Left lung (tissue), 10 donors: ENCODE measurements around the gene IGLL1. TPM values are rescaled to one million over a fixed set of nuclear protein-coding genes. Genes with fewer than 3 reads are reported as not detected.
A peak's percentile ranks its signal among the peaks of the same experiment; 100 is the strongest.
"Not testable (repeated sequence)": the region's sequence is repeated elsewhere in the genome, so short reads cannot be mapped to it uniquely, and the experiment has no call there.

Source experiments
- ATAC-seq: fragments of 200-7000 bp; cut with Tn5 transposase; one replicate; pipeline ENCODE4 v1.9.1; 2020; ENCODE audit warnings: moderate library complexity
- DNase-seq, 4 donors: peaks; one replicate each; pipeline ENCODE4 v3.0.0-alpha.2; 2013 to 2020
- H3K27ac ChIP-seq, 2 donors: fragments of 200-600 bp; sonication (generic) in 1 of 2; one replicate each; pipeline versions ENCODE4 v1.5.0 to v1.8.0; 2020 to 2021
- H3K27me3 ChIP-seq, 2 donors: fragments of 200-600 bp; sonication (generic) in 1 of 2; one replicate each; pipeline versions ENCODE4 v1.5.0 to v1.8.0; 2020 to 2021
- H3K36me3 ChIP-seq, 2 donors: fragments of 200-600 bp; sonication (generic) in 1 of 2; one replicate each; pipeline versions ENCODE4 v1.5.0 to v1.8.0; 2020 to 2021
- H3K4me1 ChIP-seq, 2 donors: fragments of 200-600 bp; one replicate each; pipeline ENCODE4 v1.8.0; 2021
- H3K4me3 ChIP-seq, 2 donors: fragments of 200-600 bp; sonication (generic) in 1 of 2; one replicate each; pipeline versions ENCODE4 v1.5.0 to v1.8.0; 2020 to 2021; ENCODE audit warnings: mild to moderate bottlenecking in 1 of 2
- H3K9me3 ChIP-seq, 2 donors: fragments of 200-600 bp; sonication (generic) in 1 of 2; one replicate each; pipeline versions ENCODE4 v1.5.0 to v1.8.0; 2020 to 2021
- intact Hi-C, 2 donors: fragments of 100-400 bp; cut with DNase I; formaldehyde crosslinking; loops; one replicate each; pipeline versions ENCODE4 v1.11.2 to v1.14.2; 2022
- polyA plus RNA-seq, 6 donors: library from polyadenylated mRNA; unstranded; fragments of 120-200 nt; gene quantifications; one replicate each; pipeline ENCODE4 v1.2.1, GENCODE V29; 2013; ENCODE audit not compliant: insufficient read length in 6 of 6
- total RNA-seq, 2 donors: library from RNA; stranded (reverse); fragmentation: NEBNext Ultra II Directional; extraction: Animal tissue kit (Norgen Biotek cat#: 25700); gene quantifications; one replicate each; pipeline ENCODE4 v1.2.1, GENCODE V29; 2021
- TF ChIP-seq, protein P1 (sequence below), 2 donors: fragments of 200-600 bp; sonication (generic) in 1 of 2; IDR thresholded peaks; one replicate each; pipeline versions ENCODE4 v1.5.0 to v1.8.0; 2021; ENCODE audit warnings: antibody characterized with exemption in 2 of 2
- donor health status: DM: no; HTN: yes; CAD: no.
- donor health status: DM: no; HTN: no; CAD: no.

Gene IGLL1
- total and polyA plus RNA-seq, 8 donors: 0.39 to 1.6 (median 0.55) TPM; not detected in 2

DNA sequence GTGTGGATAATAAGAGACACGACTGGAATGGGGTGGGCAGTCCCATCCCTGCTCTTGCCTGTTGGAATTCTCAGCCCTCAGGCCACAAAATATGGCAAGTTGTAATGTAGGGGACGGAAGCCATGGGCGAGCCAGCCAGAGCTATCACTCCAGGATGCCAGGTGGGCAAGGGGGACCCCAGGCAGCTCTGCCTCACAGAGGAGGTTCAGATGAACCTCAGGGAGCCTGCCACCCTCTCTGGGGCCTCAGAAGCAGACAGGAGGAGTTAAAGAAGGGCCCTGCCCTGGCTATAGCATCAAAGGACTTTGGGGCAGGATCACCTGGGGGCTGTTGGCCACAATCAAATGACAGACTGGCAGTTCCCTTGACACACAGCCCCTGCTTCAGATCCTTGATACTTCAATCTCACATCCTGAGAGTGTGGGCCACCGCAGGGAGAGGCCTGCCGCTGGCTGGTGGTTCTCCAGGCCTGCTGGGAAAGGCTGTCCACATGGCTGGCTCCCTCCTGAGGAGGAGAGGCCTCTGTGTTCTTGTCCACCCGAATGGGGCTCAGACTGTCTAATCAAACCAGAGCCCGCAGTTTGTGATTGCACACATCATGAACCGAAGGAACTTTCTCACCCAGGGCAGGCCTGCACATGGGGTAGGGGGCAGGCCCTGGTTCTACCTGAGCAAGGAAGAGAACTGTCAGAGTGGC is 31.4 kb downstream of the IGLL1 start:
- Histone ChIP-seq H3K9me3 (peaks cover 0 to 14% of the 10 kb centered on the region in 2 donors), H3K27ac (no peak overlapping the region), H3K27me3 (peaks cover 0 to 2% of the 10 kb centered on the region in 2 donors), H3K36me3 (no peaks in the 10 kb centered on the region), H3K4me3 (no peak overlapping the region), H3K4me1 (no peaks in the 10 kb centered on the region)
- DNase-seq: peak in 1 of 4 donors; percentile 23
- intact Hi-C loops: loop anchor here in 1 of 2 donors (10.0 kb wide), 1 partner anchor 296 kb away; no protein-coding TSS in a partner anchor
- TF ChIP-seq, protein P1, sequence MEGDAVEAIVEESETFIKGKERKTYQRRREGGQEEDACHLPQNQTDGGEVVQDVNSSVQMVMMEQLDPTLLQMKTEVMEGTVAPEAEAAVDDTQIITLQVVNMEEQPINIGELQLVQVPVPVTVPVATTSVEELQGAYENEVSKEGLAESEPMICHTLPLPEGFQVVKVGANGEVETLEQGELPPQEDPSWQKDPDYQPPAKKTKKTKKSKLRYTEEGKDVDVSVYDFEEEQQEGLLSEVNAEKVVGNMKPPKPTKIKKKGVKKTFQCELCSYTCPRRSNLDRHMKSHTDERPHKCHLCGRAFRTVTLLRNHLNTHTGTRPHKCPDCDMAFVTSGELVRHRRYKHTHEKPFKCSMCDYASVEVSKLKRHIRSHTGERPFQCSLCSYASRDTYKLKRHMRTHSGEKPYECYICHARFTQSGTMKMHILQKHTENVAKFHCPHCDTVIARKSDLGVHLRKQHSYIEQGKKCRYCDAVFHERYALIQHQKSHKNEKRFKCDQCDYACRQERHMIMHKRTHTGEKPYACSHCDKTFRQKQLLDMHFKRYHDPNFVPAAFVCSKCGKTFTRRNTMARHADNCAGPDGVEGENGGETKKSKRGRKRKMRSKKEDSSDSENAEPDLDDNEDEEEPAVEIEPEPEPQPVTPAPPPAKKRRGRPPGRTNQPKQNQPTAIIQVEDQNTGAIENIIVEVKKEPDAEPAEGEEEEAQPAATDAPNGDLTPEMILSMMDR (IDR thresholded peaks at IDR 0.05): no peak
- no peak for ATAC-seq

DNA sequence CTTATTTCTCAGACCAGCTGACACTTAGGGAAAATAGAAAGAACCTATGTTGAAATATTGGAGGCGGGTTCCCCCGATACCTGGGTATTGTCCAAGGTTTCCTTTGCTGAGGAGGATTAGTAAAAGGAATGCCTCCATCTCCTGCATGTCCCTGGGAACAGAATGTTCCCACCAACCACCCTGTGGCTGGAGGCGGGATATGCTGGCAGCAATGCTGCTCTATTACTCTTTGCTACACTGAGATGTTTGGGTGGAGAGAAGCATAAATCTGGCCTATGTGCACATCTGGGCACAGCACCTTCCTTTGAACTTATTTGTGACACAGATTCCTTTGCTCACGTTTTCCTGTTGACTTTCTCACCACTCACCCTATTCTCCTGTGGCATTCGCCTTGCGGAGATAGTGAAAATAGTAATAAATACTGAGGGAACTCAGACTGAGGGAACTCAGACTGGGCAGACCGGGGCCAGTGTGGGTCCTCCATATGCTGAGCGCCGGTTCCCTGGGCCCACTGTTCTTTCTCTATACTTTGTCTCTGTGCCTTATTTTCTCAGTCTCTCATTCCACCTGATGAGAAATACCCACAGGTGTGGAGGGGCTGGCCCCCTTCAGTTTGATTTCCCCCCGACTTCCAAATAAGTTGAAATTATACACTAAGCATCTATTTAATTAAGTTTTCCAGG is 32.1 kb downstream of the IGLL1 start:
- intact Hi-C loops: loop anchor here in 1 of 2 donors (10.0 kb wide), 1 partner anchor 297 kb away; no protein-coding TSS in a partner anchor
- Histone ChIP-seq H3K27me3 (no peaks in the 10 kb centered on the region), H3K4me3 (no peak overlapping the region), H3K36me3 (no peaks in the 10 kb centered on the region), H3K27ac (no peak overlapping the region), H3K4me1 (no peaks in the 10 kb centered on the region), H3K9me3 (peaks cover 0 to 14% of the 10 kb centered on the region in 2 donors)
- TF ChIP-seq, protein P1 (IDR thresholded peaks at IDR 0.05): no peak
- DNase-seq (no peak), ATAC-seq (no peak)

DNA sequence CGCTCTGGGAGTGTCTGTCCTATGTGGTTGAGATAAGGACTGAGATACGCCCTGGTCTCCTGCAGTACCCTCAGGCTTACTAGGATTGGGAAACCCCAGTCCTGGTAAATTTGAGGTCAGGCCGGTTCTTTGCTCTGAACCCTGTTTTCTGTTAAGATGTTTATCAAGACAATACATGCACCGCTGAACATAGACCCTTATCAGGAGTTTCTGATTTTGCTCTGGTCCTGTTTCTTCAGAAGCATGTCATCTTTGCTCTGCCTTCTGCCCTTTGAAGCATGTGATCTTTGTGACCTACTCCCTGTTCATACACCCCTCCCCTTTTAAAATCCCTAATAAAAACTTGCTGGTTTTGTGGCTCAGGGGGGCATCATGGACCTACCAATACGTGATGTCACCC is 32.7 kb downstream of the IGLL1 start:
- DNase-seq, H3K4me1 ChIP-seq, ATAC-seq, H3K27me3 ChIP-seq, H3K36me3 ChIP-seq, H3K27ac ChIP-seq, H3K4me3 ChIP-seq: not testable (repeated sequence)
- intact Hi-C loops: loop anchor here in 1 of 2 donors (10.0 kb wide), 1 partner anchor 297 kb away; no protein-coding TSS in a partner anchor
- H3K9me3 ChIP-seq: peaks cover 0 to 14% of the 10 kb centered on the region in 2 donors

DNA sequence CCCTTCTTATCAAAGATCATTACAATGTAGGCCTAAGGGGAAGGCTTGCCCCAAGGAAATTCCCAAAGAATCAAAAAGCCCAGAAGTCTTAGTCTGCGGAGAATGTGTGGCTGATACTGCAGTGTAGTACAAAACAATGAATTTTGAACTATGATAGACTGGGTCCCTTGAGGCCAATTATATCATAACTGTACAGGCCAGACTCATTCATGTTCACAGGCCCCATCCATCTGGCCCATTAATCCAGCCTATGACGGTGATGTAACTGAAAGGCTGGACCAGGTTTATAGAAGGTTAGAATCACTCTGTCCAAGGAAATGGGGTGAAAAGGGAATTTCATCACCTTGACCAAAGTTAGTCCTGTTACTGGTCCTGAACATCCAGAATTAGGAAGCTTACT is 35.2 kb downstream of the IGLL1 start:
- ATAC-seq (no peak), DNase-seq (no peak)
- peaks cover 0 to 14% of the 10 kb centered on the region in 2 donors for H3K9me3 ChIP-seq
- H3K36me3 ChIP-seq: no peaks in the 10 kb centered on the region
- no peaks in the 10 kb centered on the region for H3K4me1 ChIP-seq
- TF ChIP-seq, protein P1 (IDR thresholded peaks at IDR 0.05): no peak
- intact Hi-C loops: loop anchor here in 1 of 2 donors (10.0 kb wide), 1 partner anchor 300 kb away; no protein-coding TSS in a partner anchor
- H3K4me3 ChIP-seq: no peak overlapping the region
- H3K27me3 ChIP-seq: no peaks in the 10 kb centered on the region
- H3K27ac ChIP-seq: no peak overlapping the region

DNA sequence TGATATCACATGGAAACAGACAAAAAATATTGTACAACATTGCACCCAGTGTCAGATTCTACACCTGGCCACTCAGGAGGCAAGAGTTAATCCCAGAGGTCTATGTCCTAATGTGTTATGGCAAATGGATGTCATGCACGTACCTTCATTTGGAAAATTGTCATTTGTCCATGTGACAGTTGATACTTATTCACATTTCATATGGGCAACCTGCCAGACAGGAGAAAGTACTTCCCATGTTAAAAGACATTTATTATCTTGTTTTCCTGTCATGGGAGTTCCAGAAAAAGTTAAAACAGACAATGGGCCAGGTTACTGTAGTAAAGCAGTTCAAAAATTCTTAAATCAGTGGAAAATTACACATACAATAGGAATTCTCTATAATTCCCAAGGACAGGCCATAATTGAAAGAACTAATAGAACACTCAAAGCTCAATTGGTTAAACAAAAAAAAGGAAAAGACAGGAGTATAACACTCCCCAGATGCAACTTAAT is 36.5 kb downstream of the IGLL1 start:
- intact Hi-C loops: loop anchor here in 1 of 2 donors (10.0 kb wide), 1 partner anchor 301 kb away; no protein-coding TSS in a partner anchor
- not testable (repeated sequence) for DNase-seq, H3K27me3 ChIP-seq, H3K36me3 ChIP-seq, H3K4me1 ChIP-seq, ATAC-seq, H3K4me3 ChIP-seq, H3K27ac ChIP-seq
- peaks cover 0 to 14% of the 10 kb centered on the region in 2 donors for H3K9me3 ChIP-seq

DNA sequence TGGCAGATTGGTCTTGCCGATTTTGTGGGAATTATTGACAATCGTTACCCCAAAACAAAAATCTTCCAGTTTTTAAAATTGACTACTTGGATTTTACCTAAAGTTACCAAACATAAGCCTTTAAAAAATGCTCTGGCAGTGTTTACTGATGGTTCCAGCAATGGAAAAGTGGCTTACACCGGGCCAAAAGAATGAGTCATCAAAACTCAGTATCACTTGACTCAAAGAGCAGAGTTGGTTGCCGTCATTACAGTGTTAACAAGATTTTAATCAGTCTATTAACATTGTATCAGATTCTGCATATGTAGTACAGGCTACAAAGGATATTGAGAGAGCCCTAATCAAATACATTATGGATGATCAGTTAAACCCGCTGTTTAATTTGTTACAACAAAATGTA is 37.2 kb downstream of the IGLL1 start:
- peaks cover 0 to 5% of the 10 kb centered on the region in 2 donors for H3K4me1 ChIP-seq
- no peak overlapping the region for H3K4me3 ChIP-seq
- no peaks in the 10 kb centered on the region for H3K36me3 ChIP-seq
- H3K27ac ChIP-seq: no peak overlapping the region
- intact Hi-C loops: loop anchor here in 1 of 2 donors (10.0 kb wide), 1 partner anchor 302 kb away; no protein-coding TSS in a partner anchor
- no peak for ATAC-seq
- no peaks in the 10 kb centered on the region for H3K27me3 ChIP-seq
- TF ChIP-seq, protein P1 (IDR thresholded peaks at IDR 0.05): no peak
- no peak for DNase-seq
- H3K9me3 ChIP-seq: peaks cover 0 to 12% of the 10 kb centered on the region in 2 donors

DNA sequence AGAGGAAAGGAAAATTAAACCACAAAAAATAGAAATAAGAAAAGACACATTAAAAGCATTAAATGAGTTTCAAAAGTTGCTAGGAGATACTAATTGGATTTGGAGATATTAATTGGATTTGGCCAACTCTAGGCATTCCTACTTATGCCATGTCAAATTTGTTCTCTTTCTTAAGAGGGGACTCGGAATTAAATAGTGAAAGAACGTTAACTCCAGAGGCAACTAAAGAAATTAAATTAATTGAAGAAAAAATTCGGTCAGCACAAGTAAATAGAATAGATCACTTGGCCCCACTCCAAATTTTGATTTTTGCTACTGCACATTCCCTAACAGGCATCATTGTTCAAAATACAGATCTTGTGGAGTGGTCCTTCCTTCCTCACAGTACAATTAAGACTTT is 37.7 kb downstream of the IGLL1 start:
- H3K4me1 ChIP-seq, H3K36me3 ChIP-seq, ATAC-seq, H3K27me3 ChIP-seq, H3K4me3 ChIP-seq, H3K9me3 ChIP-seq, DNase-seq, H3K27ac ChIP-seq: not testable (repeated sequence)
- intact Hi-C loops: loop anchor here in 1 of 2 donors (10.0 kb wide), 1 partner anchor 302 kb away; no protein-coding TSS in a partner anchor
